GM12865 (cell line): Measurements from ENCODE around the gene SLC6A14.

Source experiments
- DNase-seq: peaks from one replicate; pipeline ENCODE4 v3.0.0; 2010; ENCODE audit warnings: low read depth
- H3K4me3 ChIP-seq: 2 replicates; pipeline ENCODE4 v1.5.1; 2011; ENCODE audit warnings: mild to moderate bottlenecking, low read depth, low read length, control low read depth
- CTCF ChIP-seq: IDR thresholded peaks from 2 replicates; pipeline ENCODE4 v1.5.1; 2011; ENCODE audit warnings: low read length, control low read depth, low read depth, inconsistent platforms; ENCODE audit not compliant: insufficient read depth; ENCODE audit errors: missing control alignments

SLC6A14 gene

GRCh38 chrX:116436358-116436816, at the start of gene SLC6A14:
TSS of gene SLC6A14 (plus strand) at chrX:116436606. CDS start at chrX:116436710, 104 bp downstream.
- TF ChIP-seq CTCF, result no peak
- no peak for DNase-seq

GRCh38 chrX:116395752-116396151, 40.7 kb upstream of the SLC6A14 start:
- H3K4me3 ChIP-seq, result no peak overlapping the region
- DNase-seq, result no peak
- no peak for TF ChIP-seq CTCF

More at GRCh38 chrX:116436358-116436816, at the start of gene SLC6A14:
- no peak within 1 kb of the TSS for H3K4me3 ChIP-seq

GRCh38 chrX:116399681-116400080, 36.7 kb upstream of the SLC6A14 start:
- DNase-seq, result no peak

GRCh38 chrX:116409219-116409618, 27.2 kb upstream of the SLC6A14 start:
- DNase-seq, result no peak
- no peak overlapping the region for H3K4me3 ChIP-seq
- TF ChIP-seq CTCF, result no peak

More at GRCh38 chrX:116399681-116400080, 36.7 kb upstream of the SLC6A14 start:
- no peak overlapping the region for H3K4me3 ChIP-seq
- TF ChIP-seq CTCF, result no peak

GRCh38 chrX:116413273-116413672, 23.1 kb upstream of the SLC6A14 start:
- no peak for TF ChIP-seq CTCF

GRCh38 chrX:116417214-116417613, 19.2 kb upstream of the SLC6A14 start:
- no peak for TF ChIP-seq CTCF
- H3K4me3 ChIP-seq, result no peak overlapping the region
- DNase-seq, result no peak

More at GRCh38 chrX:116413273-116413672, 23.1 kb upstream of the SLC6A14 start:
- H3K4me3 ChIP-seq, result no peak overlapping the region
- DNase-seq, result no peak

GRCh38 chrX:116417968-116418367, 18.4 kb upstream of the SLC6A14 start:
- no peak for TF ChIP-seq CTCF
- DNase-seq, result no peak
- H3K4me3 ChIP-seq, result no peak overlapping the region
